Measurements from ENCODE around the gene EFS.

EFS gene

DNA sequence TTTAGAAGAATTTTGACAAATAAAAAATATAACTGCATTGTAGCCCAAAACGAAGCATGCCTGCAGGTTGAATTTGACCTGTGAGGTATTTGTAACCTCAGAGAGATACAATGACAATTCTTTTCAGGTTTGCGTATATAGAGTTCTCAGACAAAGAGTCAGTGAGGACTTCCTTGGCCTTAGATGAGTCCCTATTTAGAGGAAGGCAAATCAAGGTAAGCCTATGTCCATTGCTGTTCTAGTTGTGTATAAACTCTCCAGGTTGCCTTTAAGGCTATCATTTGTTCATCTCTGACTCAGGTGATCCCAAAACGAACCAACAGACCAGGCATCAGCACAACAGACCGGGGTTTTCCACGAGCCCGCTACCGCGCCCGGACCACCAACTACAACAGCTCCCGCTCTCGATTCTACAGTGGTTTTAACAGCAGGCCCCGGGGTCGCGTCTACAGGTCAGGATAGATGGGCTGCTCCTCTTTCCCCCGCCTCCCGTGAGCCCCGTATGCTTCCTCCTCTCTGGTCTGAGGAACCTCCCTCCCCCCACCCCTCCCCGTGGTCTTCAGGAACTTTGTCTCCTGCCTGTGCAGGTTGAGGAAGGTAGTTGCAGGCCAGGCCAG, 41.0 kb downstream of the EFS start:
- DNase-seq (ENCODE audit: low spot score): no peak
- in situ Hi-C loops (cut with MboI; ENCODE audit: low sequenced_read_pairs, unreplicated experiment): no loop called here
- TF ChIP-seq, protein P1, sequence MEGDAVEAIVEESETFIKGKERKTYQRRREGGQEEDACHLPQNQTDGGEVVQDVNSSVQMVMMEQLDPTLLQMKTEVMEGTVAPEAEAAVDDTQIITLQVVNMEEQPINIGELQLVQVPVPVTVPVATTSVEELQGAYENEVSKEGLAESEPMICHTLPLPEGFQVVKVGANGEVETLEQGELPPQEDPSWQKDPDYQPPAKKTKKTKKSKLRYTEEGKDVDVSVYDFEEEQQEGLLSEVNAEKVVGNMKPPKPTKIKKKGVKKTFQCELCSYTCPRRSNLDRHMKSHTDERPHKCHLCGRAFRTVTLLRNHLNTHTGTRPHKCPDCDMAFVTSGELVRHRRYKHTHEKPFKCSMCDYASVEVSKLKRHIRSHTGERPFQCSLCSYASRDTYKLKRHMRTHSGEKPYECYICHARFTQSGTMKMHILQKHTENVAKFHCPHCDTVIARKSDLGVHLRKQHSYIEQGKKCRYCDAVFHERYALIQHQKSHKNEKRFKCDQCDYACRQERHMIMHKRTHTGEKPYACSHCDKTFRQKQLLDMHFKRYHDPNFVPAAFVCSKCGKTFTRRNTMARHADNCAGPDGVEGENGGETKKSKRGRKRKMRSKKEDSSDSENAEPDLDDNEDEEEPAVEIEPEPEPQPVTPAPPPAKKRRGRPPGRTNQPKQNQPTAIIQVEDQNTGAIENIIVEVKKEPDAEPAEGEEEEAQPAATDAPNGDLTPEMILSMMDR (IDR thresholded peaks at IDR 0.05; ENCODE audit: borderline replicate concordance, control extremely low read depth, extremely low read depth, insufficient read depth, missing control alignments): no peak

DNA sequence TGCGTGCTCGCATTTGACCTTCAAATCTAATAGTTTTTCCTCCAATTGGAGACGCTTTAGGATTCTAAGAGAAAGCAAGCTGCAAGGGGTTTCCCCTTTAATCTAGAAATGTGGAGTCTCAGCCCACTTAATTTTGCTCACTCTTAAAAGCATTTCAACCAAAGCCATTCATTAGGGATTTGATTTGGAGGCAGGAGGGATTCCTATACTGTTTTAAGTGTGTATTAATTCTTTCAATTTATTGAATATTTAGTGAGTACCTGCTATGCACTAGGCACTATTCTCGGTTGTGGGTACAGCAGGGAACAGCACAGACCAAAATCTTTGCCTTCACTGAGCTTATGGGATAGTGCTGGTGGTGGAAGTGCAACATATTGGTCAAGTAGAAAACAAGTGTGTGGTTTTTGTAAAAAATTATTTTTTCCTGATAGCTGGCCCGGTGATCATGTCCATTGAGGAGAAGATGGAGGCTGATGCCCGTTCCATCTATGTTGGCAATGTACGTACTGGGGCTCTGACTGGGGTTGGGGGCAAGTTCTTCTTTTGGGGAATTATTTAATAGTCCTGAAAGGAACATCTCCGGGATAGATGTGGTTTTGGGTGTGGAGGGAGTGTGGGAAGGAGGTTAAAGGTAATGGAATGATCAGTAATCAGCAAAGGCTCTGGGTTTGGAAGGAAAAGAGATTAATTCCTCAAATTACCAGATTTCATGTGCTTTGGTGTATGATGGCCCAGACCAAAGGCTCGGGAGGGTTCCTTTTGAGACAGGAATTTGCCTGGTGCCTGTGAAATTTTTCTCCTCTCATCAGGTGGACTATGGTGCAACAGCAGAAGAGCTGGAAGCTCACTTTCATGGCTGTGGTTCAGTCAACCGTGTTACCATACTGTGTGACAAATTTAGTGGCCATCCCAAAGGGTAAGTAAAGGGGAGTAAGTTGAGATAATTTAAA, 42.1 kb downstream of the EFS start:
- no peak for DNase-seq (ENCODE audit: low spot score)
- TF ChIP-seq, protein P1 (IDR thresholded peaks at IDR 0.05; ENCODE audit: borderline replicate concordance, control extremely low read depth, extremely low read depth, insufficient read depth, missing control alignments): no peak
- in situ Hi-C loops (cut with MboI; ENCODE audit: low sequenced_read_pairs, unreplicated experiment): no loop called here

DNA sequence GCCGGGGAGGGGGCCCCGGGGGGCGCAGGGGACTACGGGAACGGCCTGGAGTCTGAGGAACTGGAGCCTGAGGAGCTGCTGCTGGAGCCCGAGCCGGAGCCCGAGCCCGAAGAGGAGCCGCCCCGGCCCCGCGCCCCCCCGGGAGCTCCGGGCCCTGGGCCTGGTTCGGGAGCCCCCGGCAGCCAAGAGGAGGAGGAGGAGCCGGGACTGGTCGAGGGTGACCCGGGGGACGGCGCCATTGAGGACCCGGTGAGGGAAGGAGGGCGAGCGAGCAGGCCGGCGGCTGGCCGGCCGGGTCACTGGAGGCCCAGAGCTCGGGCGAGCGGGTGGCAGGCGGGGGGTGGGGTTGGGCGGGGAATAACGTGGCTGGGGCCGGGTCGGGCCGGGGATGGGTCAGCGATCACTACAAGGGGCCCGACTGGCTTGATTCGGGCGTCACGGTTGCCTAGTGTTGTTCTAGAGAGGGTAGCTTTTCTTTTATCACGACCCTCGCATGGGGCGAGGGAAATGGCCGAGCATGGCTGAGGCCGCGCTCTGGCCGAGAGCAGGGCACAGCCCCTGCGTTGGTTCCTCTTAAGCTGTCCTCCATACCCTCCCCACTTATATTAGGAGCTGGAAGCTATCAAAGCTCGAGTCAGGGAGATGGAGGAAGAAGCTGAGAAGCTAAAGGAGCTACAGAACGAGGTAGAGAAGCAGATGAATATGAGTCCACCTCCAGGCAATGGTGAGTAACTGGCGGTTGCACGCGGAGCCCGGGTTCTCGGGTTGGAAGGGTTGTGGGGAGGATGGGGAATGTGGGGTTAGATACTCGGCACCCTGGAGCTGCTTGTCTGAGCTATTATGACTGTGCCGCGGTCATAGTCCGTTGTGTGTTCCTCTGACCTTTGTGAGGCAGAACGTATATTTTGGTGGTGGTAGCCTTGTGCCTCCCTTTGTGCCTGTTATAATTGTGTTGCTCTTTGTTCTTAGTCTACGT, 43.1 kb downstream of the EFS start:
- DNase-seq (ENCODE audit: low spot score): peak; percentile 56
- in situ Hi-C loops (cut with MboI; ENCODE audit: low sequenced_read_pairs, unreplicated experiment): no loop called here
- TF ChIP-seq, protein P1 (IDR thresholded peaks at IDR 0.05; ENCODE audit: borderline replicate concordance, control extremely low read depth, extremely low read depth, insufficient read depth, missing control alignments): no peak

GRCh38 chr14:23320584-23321571, 44.1 kb downstream of the EFS start, which contains the start of gene PABPN1:
TSS of gene PABPN1 (plus strand) at chr14:23321457. CDS start at chr14:23321470, 13 bp downstream.
- TF ChIP-seq, protein P1 (IDR thresholded peaks at IDR 0.05; ENCODE audit: borderline replicate concordance, control extremely low read depth, extremely low read depth, insufficient read depth, missing control alignments): no peak
- DNase-seq (ENCODE audit: low spot score): peak; percentile 96
- in situ Hi-C loops (cut with MboI; ENCODE audit: low sequenced_read_pairs, unreplicated experiment): no loop called here

GRCh38 chr14:23319746-23320583, 45.0 kb downstream of the EFS start:
- TF ChIP-seq, protein P1 (IDR thresholded peaks at IDR 0.05; ENCODE audit: borderline replicate concordance, control extremely low read depth, extremely low read depth, insufficient read depth, missing control alignments): no peak
- in situ Hi-C loops (cut with MboI; ENCODE audit: low sequenced_read_pairs, unreplicated experiment): no loop called here

More at GRCh38 chr14:23319746-23320583, 45.0 kb downstream of the EFS start:
- DNase-seq (ENCODE audit: low spot score): no peak
